Mesodermal cell (in vitro differentiated cells): ENCODE results near the gene SPOCK1.

Experiments
- H3K27ac ChIP-seq: 2 replicates; pipeline ENCODE4 v1.7.0; 2013; ENCODE audit warnings: mild to moderate bottlenecking, low read depth, low read length, moderate library complexity; ENCODE audit not compliant: severe bottlenecking
- H3K36me3 ChIP-seq: 2 replicates; pipeline ENCODE4 v1.7.1; 2013; ENCODE audit warnings: mild to moderate bottlenecking, low read length, moderate library complexity; ENCODE audit not compliant: control insufficient read depth, insufficient read depth
- H3K4me1 ChIP-seq: one replicate; pipeline ENCODE4 v1.7.1; 2013; ENCODE audit warnings: mild to moderate bottlenecking, low read length; ENCODE audit not compliant: insufficient read depth, control insufficient read depth, poor library complexity, severe bottlenecking
- H3K4me3 ChIP-seq: 2 replicates; pipeline ENCODE4 v1.7.0; 2013; ENCODE audit warnings: low read length, control low read depth, mild to moderate bottlenecking; ENCODE audit not compliant: insufficient read depth, poor library complexity, severe bottlenecking; ENCODE audit errors: extremely low read depth
- H3K9me3 ChIP-seq: 2 replicates; pipeline ENCODE4 v1.7.1; 2013; ENCODE audit warnings: mild to moderate bottlenecking, low read length, moderate library complexity; ENCODE audit not compliant: control insufficient read depth
- WGBS, 2 experiments: methylation state at CpG; one replicate each; pipeline ENCODE4 v1.1.5; 2013; ENCODE audit warnings: missing lambda C conversion rate in 2 of 2; ENCODE audit not compliant: insufficient coverage in 2 of 2; 5-methylcytosine and 5-hydroxymethylcytosine counted together

Gene SPOCK1

DNA sequence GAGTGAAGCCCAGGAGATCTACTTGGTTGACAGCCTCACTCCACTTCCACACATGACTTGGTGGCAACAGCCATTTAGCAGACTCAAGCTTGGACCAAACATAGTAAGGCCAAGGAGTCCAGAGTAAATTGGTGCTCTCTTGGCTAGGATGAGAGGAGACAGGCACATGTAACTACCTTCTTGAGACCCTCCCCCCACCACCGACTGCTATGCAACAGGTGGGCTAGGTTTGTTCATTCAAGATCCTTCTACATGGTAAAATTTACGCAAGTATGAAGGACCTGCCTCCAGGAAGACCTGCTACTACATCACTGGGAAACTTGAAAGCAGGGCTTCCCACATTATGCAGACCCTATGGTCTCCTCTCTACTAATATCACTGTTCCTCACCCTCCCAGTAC lies 442.4 kb downstream of the SPOCK1 start:
- H3K4me1 ChIP-seq, result no peaks in the 10 kb centered on the region
- H3K9me3 ChIP-seq, result no peaks in the 10 kb centered on the region
- no peaks in the 10 kb centered on the region for H3K36me3 ChIP-seq
- 94 to 100% methylated on average over 1 to 2 of the region's 2 CpGs for WGBS, 2 experiments
- H3K4me3 ChIP-seq, result no peak overlapping the region
- H3K27ac ChIP-seq, result no peak overlapping the region

DNA sequence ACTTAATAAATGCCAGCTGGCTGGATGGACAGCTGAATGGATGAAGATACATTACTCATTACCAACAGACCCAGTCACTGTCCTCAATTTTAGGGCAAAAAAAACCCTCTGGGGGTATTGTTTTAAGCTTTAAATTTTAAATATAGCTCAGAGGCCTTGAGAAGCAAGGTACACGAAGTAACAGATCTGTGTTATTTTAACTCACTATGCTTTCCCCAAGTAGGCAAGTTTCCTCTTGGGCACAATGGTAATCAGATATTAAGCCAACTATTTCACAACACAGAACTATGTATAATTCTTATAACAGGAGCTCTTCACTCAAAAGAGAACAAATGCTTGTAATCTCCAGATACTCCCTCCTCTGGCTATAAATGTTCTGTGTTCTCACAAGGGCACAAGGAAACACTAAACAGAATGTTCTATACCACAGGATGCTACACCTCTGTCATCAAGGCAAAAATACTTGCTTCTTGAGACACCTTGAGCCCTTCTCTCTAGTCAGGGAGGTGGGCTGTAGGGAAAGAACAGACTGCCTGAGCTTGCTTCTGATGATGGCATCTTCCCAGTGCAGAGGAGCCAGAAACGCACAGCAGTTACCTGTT lies 443.8 kb downstream of the SPOCK1 start:
- Histone ChIP-seq H3K4me1 (no peaks in the 10 kb centered on the region), H3K36me3 (no peaks in the 10 kb centered on the region), H3K4me3 (no peak overlapping the region), H3K9me3 (no peaks in the 10 kb centered on the region), H3K27ac (no peak overlapping the region)
- 83 to 88% methylated on average over 1 of the region's 2 CpGs for WGBS, 2 experiments

DNA sequence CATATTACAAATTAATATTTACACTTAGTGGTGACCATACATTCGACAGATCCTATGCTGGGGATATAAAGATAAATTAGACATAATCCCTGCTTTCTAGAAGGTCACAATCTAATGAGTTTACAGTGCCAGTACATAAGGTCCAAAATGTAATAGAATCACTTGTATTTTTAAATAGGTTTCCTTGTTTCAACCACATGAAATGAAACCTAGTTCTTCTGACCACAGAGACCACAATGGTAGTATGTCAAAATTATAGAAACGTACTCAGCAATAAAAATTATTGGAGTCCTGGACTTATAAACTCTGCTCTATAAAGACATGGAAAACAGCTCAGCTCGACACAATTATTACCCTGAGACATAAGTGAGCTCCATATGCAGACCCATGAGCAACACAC lies 444.3 kb downstream of the SPOCK1 start:
- no CpG with 5 or more reads among the region's 3 CpGs for WGBS, 2 experiments
- Histone ChIP-seq H3K4me1 (no peaks in the 10 kb centered on the region), H3K27ac (no peak overlapping the region), H3K36me3 (no peaks in the 10 kb centered on the region), H3K9me3 (no peaks in the 10 kb centered on the region), H3K4me3 (no peak overlapping the region)

DNA sequence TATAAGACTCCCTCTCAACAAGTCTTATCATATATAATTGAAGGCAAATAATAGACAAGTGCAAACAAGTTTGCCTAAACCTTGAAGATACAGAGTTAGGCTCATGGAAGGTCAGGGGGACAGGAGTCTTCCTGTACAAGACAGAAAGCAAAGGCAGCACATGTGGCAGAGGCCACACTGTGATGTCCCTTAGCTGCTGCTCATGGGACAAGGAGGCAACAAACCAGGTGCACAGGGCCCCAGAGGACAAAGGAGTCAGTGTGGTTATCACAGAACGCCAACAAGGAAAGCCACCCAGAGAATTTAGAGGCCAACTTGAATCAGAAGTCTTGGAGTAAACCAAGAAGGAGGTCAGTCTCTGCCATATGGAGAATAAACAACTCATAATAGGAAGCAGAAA lies 444.8 kb downstream of the SPOCK1 start:
- Histone ChIP-seq H3K27ac (no peak overlapping the region), H3K4me1 (no peaks in the 10 kb centered on the region), H3K4me3 (no peak overlapping the region), H3K36me3 (no peaks in the 10 kb centered on the region), H3K9me3 (no peaks in the 10 kb centered on the region)
- 50 to 67% methylated on average over 1 of the region's 1 CpG for WGBS, 2 experiments

DNA sequence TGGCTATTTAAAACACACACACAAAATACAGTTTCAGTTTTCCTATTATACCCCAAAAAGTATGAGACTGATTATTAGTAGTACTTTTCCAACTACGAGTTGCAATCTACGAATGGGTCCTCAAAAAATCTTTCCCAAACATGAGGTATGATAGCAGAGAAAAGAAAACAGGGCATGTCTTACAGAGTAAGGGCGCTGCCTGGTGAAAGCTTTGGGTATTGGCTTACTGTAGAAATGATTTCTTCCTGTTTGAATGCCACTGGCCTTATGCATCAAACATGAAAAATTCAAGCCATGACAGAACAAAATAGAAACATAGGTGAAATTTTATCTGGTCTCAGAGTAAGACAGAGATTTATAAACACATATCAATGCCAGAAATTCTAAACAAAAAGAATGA lies 448.0 kb downstream of the SPOCK1 start:
- Histone ChIP-seq H3K4me3 (no peak overlapping the region), H3K36me3 (no peaks in the 10 kb centered on the region), H3K27ac (no peak overlapping the region), H3K9me3 (no peaks in the 10 kb centered on the region), H3K4me1 (no peaks in the 10 kb centered on the region)
- 100% methylated on average over 1 of the region's 3 CpGs for WGBS, 2 experiments

DNA sequence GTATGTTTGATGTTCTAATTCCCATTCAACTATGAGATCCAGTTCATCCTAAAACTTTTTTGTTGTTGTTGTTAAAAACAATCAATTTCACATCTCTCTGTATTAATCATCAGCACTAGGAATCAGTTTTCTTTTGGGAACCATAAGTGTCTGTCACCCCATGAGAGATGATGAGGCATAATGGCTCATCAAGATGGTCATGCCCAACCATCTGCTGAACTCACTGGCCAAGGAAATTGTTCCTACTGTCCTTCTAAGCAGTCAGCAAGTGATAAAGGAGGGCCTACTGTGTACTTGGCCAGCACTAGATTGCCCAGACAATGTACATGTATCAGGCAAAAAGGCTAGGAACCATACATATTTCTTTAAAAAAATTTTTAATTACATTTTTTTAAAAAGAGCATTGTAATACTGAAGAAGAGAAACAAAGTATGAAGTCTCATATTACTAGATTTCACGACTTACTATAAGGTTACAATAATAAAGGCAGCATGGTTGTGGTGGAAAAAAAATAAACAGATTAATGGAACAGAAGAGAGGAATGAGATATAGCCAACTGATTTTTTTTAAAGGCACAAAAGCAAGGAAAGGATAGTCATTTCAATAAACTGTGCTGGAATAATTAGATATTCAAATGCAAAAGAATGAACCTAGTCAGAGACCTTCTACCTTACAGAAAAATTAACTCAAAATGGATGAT lies 458.3 kb downstream of the SPOCK1 start:
- no CpG with 5 or more reads among the region's 1 CpG for WGBS, 2 experiments
- Histone ChIP-seq H3K36me3 (no peaks in the 10 kb centered on the region), H3K9me3 (no peaks in the 10 kb centered on the region), H3K4me1 (no peaks in the 10 kb centered on the region), H3K27ac (no peak overlapping the region), H3K4me3 (no peak overlapping the region)

DNA sequence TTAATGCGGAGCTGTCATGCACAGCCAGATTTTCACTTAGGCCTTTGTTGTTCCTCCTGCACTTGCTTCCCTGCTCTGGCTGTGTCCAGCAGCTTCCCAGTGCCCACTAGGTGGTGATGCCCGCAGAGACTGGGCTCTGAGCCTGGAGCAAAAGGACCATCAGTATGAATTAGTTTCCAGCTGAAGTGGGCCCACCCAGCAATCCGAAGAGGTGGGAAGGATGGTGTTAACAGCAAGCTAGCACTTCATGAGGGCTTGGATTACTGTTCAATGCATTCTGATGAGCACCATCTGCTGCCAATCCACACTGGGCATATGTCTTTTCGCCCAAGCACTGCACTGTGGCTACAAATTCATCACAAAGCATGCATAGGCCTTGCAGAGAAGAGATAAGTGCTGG lies 459.1 kb downstream of the SPOCK1 start:
- Histone ChIP-seq H3K4me1 (no peaks in the 10 kb centered on the region), H3K9me3 (no peaks in the 10 kb centered on the region), H3K36me3 (no peaks in the 10 kb centered on the region), H3K27ac (no peak overlapping the region), H3K4me3 (no peak overlapping the region)
- WGBS, 2 experiments, result 89 to 90% methylated on average over 4 of the region's 4 CpGs

DNA sequence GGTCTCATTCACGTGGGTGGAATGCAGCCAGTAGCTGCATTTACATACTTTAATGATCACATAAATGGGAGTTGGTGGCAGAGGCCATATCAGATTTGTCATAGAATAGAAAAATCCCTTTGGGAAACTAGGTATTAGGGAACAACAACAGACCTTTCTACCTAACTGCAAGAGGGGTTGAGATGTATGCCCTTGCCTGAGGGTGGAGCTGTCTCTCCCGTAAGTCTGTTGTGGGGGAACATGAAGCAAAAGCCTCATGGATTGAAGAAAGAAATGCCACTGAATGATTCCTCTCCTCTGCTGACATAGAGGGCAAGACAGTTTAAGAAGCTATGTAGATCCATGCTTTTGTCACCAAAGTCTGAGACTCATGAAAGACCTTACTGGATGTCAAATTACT lies 461.3 kb downstream of the SPOCK1 start:
- no peak overlapping the region for H3K4me3 ChIP-seq
- H3K4me1 ChIP-seq, result no peaks in the 10 kb centered on the region
- no peak overlapping the region for H3K27ac ChIP-seq
- 67 to 100% methylated on average over 1 of the region's 2 CpGs for WGBS, 2 experiments
- H3K36me3 ChIP-seq, result no peaks in the 10 kb centered on the region
- H3K9me3 ChIP-seq, result no peaks in the 10 kb centered on the region

DNA sequence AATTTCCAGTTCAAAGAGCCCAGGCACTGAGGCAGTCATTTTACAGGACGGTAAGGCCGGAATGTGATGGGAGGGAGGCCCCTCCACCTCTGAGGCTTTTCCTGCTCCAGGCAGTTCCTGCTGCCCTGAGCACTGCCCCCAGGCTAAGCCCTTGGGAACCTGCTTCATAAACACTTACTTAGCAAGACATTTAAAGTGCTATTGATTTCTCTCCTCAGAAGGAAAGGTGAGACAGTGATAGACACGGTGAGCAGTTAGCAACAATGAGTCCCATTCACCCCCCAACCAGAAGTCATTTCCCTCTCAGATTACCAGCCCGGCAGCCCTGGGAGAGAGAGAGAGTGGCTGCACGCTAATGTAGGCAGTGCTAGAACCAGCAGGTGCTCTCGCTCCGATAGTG lies 462.5 kb downstream of the SPOCK1 start:
- Histone ChIP-seq H3K4me3 (no peak overlapping the region), H3K9me3 (no peaks in the 10 kb centered on the region), H3K36me3 (no peaks in the 10 kb centered on the region), H3K4me1 (no peaks in the 10 kb centered on the region), H3K27ac (no peak overlapping the region)
- WGBS, 2 experiments, result 0% methylated on average over 2 of the region's 7 CpGs; no CpG with 5 or more reads in 1 of the 2 experiments

DNA sequence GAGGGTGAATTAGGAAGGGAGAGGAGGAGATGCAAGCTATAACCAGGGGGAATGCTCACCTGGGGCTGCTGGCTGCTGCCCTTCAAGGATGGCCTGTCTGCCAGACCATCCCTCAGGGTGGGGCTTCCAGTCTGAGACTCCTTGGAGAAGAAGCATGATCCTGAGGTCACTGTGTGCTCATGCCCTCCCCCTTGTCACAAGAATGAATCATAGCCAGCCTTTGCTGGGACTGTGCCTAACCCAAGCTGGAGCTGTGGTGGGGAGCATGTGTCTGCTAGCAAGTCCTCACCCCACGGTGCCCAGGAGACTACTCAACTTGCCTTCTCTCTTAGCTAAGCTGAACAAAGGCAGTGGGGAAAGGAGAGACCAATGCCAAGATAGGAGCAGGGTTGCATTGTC lies 463.6 kb downstream of the SPOCK1 start:
- H3K4me1 ChIP-seq, result no peaks in the 10 kb centered on the region
- H3K36me3 ChIP-seq, result no peaks in the 10 kb centered on the region
- no peak overlapping the region for H3K4me3 ChIP-seq
- H3K9me3 ChIP-seq, result no peaks in the 10 kb centered on the region
- 67% methylated on average over 1 of the region's 1 CpG; no CpG with 5 or more reads in 1 of the 2 experiments for WGBS, 2 experiments
- no peak overlapping the region for H3K27ac ChIP-seq

DNA sequence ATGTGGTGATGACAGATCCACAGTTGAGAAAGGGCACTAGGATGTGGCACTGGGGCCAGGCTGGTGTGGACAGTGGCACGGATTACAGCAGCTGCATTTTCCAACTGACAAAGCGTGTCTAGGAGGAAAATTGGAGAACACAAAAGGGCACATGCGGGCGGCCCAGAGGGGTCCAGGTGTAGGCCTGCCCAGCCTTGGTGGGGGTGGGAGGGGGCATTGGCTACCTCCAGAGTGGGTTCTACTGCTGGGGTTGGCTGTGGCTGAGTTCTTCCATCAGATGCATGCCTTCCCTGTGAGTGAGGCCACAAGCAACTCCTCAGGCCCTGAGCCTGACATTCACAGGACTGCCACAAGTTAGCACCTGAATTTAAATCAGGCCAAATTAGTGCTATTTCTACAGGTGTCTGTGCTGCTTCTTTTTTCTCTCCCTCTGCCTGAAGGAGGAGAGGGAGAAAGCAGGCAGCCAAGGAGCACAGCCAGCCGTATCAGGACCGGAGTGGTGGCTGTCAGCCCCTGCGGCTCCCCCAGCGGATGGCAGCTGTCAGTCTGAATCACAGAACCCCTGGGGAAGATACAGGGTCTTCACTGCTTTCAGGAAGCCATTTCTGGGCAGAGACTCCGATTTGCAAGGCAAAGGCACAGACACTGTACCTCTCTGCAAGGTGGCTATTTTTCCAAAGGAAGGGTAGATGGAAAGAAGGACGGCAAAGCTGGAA lies 464.2 kb downstream of the SPOCK1 start:
- Histone ChIP-seq H3K4me3 (no peak overlapping the region), H3K27ac (no peak overlapping the region), H3K9me3 (no peaks in the 10 kb centered on the region), H3K36me3 (no peaks in the 10 kb centered on the region), H3K4me1 (no peaks in the 10 kb centered on the region)
- 73 to 76% methylated on average over 10 of the region's 10 CpGs for WGBS, 2 experiments
